HG03108 (cell line): Measurements from ENCODE around the gene NUDT5.
"Not testable (repeated sequence)": the region's sequence is repeated elsewhere in the genome, so short reads cannot be mapped to it uniquely, and the experiment has no call there.

Experiments
- ATAC-seq: cut with Tn5 transposase; IDR thresholded peaks from one replicate; pipeline ENCODE4 v1.9.1; 2021; ENCODE audit warnings: moderate library complexity; ENCODE audit not compliant: unreplicated experiment

The NUDT5 gene

DNA sequence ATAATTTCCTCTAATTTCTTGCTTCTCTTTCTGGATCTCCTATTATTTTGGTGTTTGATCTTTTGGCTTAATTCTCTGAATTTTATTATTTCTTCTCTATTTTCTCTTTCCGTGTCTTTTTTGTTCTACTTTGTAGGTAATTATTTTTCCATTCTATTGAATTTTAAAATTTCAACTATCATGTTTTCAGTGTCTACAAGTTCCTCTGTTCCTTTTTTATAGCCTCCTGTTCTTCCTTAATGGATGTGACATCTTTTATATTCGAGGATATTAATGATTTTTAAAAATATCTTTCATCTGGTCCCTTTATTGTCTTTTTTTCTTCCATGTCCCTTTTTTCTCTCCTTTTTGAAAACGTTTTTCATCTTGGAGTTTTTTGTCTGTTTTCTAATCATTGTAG lies 11.4 kb upstream of the NUDT5 start:
- no peak for ATAC-seq

DNA sequence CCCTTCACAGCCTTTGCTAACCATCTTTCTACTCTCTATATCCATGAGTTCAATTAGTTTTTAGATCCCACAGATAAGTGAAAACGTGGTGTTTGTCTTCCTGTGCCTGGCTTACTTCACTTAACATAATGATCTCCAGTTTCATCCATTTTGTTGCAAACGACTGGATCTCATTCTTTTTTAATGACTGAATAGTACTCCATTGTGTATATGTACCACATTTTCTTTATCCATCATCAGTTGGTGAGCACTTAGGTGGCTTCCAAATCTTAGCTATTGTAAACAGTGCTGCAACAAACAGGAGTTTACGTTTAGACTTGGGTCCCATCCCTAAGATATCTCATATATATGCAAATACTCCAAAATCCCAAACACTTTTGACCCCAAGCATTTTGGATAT lies 9.4 kb upstream of the NUDT5 start:
- ATAC-seq = no peak

DNA sequence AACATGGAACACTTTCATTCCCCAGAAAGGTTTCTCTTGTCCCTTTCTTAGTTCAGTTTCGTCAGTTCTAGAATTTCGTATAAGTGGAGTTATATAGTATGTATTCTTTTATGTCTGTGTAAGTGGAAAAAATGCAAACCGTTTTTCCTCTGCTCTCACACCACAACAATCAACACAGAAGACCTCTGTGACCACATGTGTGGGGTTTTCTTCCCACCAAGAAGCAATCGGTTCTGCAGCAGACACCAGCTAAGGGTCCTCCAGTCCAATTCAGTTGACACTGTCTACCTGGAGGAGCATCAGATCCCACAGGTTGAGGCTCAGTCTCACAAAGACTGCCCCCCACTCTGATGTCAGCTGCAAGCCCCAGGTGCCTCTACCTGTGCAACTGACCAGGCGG lies 6.5 kb upstream of the NUDT5 start:
- ATAC-seq = no peak

DNA sequence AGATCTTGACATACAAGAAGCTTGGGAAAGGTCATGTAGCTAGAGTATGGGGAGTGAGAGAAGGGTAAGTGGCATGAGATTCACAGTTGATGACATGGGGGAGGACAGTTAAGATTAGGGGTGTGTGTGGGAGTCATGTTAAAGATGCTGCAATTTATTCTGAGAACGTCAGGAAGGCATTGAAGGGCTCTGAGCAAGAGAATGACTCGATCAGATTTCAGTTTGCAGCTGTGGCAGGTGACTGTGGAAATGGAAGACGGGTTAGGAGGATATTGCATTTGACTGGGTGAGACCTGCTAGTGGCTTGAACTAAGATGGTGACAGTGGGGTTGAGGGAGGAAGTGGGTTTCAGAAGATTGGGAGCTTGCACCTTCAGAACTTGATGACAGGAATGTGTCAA lies 5.9 kb upstream of the NUDT5 start:
- ATAC-seq = no peak

DNA sequence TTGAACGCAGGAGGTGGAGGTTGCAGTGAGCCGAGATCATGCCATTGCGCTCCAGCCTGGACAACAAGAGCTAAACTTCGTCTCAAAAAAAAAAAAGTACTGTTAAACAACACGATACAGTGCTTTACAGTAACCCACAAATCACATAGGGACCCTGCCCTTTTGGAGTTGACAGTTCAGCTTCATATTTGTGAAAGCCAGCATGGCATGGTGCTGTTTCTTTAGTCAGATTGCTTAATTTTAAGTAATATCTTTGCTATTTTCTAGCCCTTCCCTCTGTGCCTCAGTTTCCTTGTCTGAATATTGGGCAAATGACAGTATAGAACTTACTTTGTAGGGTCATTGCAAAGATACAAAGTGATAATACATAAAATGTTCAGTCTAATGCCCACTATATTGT lies 5.2 kb upstream of the NUDT5 start:
- ATAC-seq = no peak

DNA sequence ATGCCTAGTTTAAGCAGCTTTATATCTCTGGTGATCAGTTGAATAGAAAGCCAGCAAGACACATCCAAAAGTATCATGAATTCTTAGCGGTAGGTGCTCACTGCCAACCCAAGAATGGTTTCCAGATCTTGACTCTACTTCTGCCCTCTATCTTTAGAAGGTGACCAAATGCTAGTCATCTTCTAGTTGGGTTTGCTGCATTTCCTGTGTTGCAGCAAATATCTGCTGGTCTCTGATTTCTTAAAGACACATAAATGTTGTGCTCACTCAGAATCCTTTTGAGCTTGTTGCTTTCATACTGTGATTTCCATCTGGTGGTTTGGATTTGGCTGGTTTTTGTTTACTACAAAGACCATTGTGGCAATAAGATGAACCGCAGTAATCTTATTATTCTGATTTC lies 2.5 kb upstream of the NUDT5 start:
- ATAC-seq = no peak

DNA sequence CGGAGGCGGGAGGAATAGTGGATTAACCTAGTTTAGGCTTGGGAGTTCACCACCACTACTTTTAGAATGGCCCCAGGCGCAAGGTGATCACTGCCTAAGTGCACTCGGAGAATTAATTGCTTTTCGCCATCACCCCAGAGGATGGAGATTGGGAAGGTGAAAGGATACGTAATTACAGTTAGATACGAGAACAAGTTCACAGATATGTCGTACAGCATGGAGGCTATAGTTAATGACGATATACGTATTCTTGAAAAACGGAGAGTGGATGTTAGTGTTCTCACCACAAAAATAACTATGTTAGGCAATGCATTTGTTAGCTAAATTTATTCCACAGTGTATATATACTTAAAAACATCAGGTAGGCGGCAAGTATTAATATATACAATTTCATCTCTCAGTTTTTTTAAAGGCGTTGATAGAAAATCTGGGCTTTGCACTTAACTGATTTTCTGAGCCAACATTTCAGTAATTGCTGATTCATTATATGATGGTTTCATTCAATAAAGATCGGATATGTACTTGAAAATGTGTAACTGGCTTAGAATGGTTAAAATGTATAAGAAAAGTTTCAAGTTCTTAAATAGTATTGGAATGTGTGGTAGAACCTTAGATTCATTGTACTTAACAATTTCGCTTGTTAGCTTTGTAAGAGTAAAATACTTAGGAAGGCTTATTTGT lies 980 bp upstream of the NUDT5 start:
- no peak for ATAC-seq

DNA sequence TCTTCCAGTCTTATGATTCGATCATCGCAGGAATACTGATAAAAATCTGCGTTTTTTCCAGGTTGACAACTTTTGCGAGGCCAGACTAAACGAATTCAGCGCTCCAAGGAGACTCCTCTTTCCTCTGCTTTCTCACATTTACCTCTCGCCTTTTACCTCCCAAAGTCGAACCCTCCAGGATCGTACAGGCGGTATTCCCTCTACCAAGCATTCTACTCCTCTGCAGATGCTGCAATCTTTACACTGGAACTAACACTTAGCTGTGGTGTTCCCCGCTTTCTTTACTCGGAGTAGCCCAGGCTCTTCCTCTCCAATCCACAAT lies 449 bp downstream of the NUDT5 start:
- ATAC-seq = no peak

DNA sequence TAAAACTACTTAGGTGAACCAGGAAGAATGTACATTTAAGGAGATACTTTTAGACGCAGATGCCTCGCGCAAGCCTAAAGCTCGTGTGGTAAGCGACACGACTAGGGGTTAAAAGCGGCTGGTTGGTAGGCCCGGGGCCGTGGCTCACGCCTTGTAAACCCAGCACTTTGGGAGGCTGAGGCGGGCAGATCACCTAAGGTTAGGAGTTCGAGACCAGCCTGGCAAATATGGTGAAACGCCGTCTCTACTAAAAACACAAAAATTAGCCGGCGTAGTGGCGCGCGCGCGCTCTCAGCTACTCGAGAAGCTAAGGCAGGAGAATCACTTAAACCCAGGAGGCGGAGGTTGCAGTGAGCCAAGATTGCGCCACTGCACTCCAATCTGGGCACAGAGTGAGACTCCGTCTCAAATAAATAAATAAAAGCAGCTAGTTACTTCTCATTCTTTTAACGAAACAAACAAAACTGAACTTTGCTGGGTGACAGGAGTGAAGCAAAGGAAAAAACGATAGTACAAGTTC lies 879 bp downstream of the NUDT5 start:
- ATAC-seq = no peak

DNA sequence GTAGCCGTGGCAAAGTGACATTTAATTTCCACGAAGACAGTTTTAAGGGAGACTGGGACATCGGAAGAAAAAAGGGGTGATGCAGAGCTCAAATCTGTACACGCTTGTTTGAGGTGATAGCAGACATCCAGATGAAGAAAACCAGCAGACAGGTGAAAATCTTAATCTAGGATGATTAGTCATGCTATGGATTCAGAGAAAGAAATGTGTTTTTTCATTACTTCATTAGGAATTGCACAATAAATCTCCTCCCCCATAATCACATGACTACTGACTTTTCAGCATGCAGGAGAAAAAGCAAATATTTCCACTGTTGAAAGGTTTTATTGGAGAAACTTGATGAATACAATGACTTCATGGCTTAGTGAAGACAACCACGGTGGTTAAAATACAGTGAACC lies 2.5 kb downstream of the NUDT5 start:
- no peak for ATAC-seq

DNA sequence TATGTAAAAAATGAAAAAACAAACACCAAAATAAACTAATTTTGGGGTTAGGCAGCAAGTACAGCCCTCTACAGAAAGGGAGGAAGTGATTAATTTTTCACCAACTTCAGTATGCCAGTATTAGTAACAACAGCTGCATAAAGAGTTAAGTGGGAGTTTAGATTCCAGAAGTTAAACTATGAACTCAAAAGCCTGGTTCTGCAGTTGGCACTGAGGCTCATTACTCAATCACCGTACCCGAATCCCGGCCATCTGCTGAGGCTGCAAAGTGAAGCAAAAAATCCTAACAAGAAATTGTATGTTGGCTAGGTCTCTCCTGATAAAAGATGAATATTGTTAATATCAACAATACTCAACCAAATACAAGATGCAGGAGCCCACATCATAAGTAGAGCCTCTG lies 4.0 kb downstream of the NUDT5 start:
- ATAC-seq = no peak

DNA sequence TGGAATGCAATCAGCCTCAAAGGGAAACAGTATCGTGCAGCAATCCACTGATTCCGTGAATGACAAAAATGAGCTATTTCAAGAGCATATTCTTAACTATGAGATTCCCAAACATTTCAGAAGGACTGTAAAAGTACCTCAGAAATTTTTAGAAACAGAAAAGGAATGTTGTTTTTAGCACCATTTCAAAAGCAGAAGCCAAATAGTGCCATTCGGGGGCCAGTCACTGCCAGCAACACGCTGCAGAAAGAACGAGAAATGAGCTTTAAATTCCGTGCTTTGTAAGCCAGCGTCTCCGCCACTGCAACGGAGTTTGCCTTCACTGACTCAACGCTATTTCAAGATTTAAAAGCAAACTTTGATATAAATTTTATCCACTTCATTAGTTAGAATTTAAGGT lies 6.3 kb downstream of the NUDT5 start:
- no peak for ATAC-seq

DNA sequence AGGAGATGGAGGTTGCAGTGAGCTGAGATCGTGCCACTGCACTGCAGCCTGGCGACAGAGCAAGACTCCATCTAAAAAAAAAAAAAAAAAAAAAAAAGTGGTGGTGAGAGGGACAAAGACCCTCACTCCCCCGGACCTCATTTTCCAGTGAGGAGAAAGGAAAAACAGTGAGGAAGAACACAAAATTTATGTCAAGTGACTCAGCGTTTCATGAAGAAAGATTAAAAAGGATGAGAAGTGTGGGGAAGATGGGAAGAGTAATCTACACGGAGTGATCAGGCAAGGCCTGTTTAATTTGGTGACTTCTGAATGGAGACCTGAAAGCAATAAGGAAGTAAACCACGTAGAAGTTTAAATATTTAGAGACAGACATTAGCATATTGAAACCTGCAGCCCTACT lies 7.0 kb downstream of the NUDT5 start:
- no peak for ATAC-seq

DNA sequence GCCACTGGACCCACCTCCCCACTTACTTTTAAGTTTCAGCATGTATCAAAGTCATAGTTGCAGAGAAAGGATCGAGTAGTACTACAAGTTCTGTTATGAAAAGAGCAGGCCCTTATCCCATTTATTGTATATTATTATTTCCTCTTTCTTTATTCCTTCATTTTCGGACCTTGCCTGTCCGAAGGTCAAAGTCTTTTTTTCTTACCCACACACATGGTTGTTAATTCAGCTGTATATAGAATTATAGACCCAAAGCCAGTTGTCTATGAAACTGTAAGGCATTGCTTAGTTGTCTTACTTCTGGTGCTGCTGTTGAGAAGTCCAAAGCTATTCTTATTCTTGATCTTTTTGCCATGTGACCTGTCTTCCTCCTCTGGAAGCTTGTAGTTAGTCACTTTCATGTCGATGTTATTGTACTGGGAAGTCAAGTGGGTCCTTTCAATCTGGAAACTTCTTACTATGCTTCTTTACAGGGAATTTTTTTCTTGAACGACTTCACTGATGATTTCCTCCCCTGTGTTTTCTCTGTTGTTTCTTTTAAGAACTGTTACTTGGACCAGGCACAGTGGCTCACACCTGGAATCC lies 8.3 kb downstream of the NUDT5 start:
- ATAC-seq = no peak

DNA sequence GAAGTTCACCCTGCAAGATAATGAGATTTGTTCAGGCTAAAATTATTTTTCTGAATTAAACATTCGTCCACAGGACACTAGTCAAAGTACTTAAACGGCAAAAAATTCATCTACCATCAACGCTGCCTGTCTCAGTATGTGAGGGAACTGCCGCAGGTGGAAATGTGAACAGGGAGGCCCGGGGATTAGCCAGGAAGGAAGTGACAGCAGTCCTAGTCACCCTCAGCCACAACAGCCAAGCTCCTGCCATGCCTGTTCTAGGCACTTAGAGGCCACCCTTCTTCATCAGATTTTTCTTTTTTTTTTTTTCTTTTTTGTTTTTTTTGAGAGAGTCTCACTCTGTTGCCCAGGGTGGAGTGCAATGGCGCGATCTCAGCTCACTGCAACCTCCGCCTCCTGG lies 9.4 kb downstream of the NUDT5 start:
- no peak for ATAC-seq

DNA sequence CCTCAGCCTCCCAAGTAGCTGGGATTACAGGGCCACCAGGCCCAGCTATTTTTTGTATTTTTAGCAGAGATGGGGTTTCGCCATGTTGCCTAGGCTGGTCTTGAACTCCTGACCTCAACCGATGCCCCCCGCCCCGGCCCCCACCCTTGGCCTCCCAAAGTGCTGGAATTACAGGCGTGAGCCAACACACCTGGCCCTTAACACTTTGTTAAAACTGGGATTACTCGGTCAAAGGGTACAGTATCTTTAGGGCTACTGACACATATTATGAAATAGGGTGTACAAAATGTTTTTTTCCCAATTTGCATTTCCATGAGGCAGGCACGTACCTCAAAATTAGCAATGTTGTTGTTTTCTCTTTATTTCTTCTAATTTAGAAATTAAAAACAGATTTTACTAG lies 11.5 kb downstream of the NUDT5 start:
- no peak for ATAC-seq

DNA sequence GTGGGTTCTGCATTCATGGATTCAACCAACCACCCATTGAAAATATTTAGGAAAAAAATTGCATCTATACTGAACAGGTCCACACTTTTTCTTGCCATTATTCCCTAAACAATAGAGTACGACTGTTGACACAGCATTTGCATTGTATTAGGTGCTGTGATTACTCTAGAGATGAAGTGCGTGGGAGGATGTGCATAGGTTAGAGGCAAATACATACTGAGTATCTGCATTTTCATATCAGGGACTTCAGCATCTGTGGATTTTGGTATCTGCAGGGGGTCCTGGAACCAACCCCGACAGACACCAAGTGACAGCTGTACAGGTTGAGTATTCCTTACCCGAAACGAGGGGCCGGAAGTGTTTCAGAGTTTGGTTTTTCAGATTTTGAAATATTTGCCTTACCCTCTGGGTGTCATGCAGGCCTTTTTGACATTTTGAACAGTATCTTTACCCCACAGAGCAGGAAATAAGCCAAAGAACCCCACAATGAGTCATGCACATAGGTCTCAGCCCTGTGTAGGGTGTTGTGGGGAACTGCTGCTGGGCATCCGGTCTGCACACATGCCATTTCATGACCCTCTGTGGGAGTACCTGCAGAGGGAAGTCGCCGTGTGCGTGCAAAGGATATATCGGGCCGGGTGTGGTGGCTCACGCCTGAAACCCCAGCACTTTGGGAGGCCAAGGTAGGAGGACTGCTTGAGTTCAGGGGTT lies 14.5 kb downstream of the NUDT5 start:
- ATAC-seq = peak; percentile 60

DNA sequence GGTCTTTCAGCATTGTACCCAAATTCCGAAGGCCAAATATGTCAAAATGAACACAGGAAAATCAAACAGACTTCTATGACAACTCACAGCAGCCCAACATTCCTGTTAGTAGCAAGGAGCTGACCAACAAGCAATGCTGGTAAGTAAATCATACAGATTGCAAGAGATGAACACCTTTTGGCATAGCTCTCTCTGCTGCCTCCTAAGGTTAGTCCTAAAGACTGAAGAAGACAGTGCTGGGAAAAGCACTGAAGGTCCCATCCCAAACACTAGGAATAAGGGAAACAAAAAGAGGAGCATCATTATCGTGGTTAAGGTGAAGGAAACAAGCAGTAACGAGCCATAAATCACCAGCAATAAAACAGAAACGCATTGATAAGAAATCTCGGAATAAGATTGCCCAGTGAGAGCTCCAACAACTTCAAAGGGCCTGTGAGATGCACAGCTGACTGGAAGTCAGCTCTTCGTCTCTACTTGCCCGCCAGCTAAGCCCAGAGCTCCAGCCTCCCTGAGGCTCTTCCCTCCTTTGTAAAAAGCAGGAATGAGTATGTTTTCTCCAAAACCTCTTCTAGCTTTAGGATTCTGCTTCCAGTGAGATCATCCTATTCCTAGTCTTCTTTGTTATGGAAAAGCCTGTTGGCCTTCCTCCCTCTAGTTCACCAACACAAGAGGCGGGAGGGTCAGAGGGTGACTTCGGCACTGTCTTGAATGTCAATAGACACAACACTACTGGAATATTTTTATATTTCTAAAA lies 15.3 kb downstream of the NUDT5 start:
- ATAC-seq = no peak

DNA sequence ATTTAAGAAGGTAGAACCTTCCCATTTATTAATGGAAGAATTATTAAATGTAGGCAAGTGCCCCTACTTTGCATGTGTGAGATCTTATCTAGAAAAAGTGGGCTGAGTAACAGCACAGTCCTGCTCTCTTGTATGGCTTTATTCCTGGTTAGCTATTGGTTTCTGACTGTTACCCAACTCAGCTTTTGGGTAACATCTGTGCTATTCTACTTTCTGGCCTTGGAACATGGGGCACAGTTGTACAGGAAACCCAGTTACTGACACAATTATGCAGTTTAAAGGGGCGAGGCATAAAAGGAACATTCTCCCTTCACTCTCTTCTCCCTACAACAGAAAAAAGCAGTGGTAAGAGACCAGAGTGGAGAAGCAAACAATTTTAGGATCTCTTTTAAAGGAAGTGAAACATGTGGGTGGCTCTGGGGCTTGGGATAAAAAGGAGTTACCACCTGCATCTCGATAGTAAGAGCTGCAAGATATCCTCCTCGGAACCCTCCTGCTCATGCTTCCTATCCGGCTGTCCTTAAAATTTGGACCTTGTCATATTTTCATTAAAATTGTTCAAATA lies 16.0 kb downstream of the NUDT5 start:
- no peak for ATAC-seq

DNA sequence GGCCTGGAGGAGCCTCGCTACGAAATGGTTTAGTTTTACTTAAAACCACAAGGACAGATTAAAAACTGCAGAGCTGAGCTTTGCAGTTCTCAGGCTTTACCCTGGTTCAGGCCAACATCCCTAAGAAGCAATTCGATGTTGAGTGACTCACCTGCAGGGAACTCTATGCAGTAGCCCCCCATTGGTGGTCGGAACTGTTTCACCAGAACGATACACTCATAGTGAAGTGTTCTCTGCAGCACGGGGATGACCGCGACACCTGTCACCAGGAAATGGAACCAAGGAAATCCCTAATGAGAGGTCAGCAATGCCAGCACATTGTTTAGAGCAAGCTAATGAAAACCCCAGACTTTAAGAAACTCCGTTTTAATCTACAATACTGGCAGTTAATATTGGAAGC lies 18.0 kb downstream of the NUDT5 start:
- ATAC-seq = no peak

DNA sequence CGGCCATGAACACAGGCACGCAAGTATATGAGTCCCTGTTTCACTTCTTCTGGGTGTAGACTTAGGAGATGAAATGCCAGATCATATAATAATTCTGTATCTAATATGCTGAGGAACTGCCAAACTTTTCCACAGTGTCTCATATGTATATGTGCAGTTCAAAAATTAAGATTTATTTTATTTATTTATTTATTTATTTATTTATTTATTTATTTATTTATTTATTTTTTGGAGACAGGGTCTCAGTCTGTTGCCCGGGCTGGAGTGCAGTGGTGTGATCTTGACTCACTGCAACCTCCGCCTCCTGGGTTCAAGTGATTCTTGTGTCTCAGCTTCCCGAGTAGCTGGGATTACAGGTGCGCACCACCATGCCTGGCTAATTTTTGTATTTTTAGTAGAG lies 24.2 kb downstream of the NUDT5 start:
- not testable (repeated sequence) for ATAC-seq
